B cell (primary cell): ENCODE measurements around the gene FHIP1A.

Source experiments
- CTCF ChIP-seq: fragments of 200-600 bp; IDR thresholded peaks from one replicate; pipeline ENCODE4 v1.8.0; 2022; ENCODE audit warnings: antibody characterized with exemption, mild to moderate bottlenecking
- EZH2 ChIP-seq: IDR thresholded peaks from 2 replicates; pipeline ENCODE4 v1.6.1; 2012; ENCODE audit warnings: borderline replicate concordance, low read depth, mild to moderate bottlenecking, moderate library complexity, low read length; ENCODE audit not compliant: insufficient read depth, poor library complexity, severe bottlenecking

DNA sequence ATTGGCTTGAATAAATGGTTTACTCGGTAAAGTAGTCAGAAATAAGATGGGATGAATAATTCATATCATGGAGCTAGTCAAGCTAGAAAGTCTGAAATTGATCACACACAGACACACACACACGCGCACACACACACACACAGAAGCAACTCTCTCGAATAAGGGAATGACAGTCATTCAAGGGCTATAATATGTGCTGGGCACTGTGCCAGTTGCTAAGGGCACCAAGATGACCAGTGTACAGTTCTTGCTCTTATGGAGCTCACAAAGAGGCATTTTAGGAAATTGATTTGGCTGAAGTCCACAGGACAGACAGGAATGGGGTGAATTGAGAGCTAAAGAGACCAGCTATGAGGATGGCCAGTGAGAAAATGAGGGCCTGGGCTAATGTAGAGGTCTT lies 49.4 kb upstream of the FHIP1A start:
- TF ChIP-seq CTCF (no peak), EZH2 (no peak)
